Cardiac fibroblast (primary cell): ENCODE data around the gene NHERF1.

Source experiments
- DNase-seq, 2 donors: peaks; one replicate each; pipeline versions ENCODE4 v3.0.0 to v3.0.0-alpha.2; 2010; ENCODE audit warnings: low read depth in 2 of 2
- H3K4me3 ChIP-seq, 2 donors: replicated peaks in 1 of 2; 1 replicate in 1 of 2; 2 replicates in 1 of 2; pipeline ENCODE4 v1.5.1; 2011; ENCODE audit warnings: low read depth in 2 of 2, low read length in 2 of 2, mild to moderate bottlenecking in 2 of 2, moderate library complexity in 1 of 2
- CTCF ChIP-seq: IDR thresholded peaks from one replicate; pipeline ENCODE4 v1.5.1; 2011; ENCODE audit warnings: low read depth, mild to moderate bottlenecking, low read length, inconsistent platforms

NHERF1 gene

GRCh38 chr17:74725111-74725510 is 23.3 kb upstream of the NHERF1 start:
- no peak overlapping the region for H3K4me3 ChIP-seq
- no peak for DNase-seq
- TF ChIP-seq CTCF, result no peak

- no peak for TF ChIP-seq CTCF
- DNase-seq, result no peak
- H3K4me3 ChIP-seq, result no peak overlapping the region
Measured at GRCh38 chr17:74728033-74728701, 20.3 kb upstream of the NHERF1 start.

GRCh38 chr17:74728702-74729075 is 19.7 kb upstream of the NHERF1 start:
- no peak for DNase-seq
- H3K4me3 ChIP-seq, result no peak overlapping the region
- no peak for TF ChIP-seq CTCF

- no peak for DNase-seq
- no peak for TF ChIP-seq CTCF
- no peak overlapping the region for H3K4me3 ChIP-seq
Measured at GRCh38 chr17:74729368-74729767, 19.1 kb upstream of the NHERF1 start.

- no peak for DNase-seq
- TF ChIP-seq CTCF, result no peak
- no peak overlapping the region for H3K4me3 ChIP-seq
Measured at GRCh38 chr17:74729866-74730265, 18.6 kb upstream of the NHERF1 start.

GRCh38 chr17:74730491-74731346 is 17.7 kb upstream of the NHERF1 start:
- no peak for DNase-seq
- no peak overlapping the region for H3K4me3 ChIP-seq
- TF ChIP-seq CTCF, result no peak

- H3K4me3 ChIP-seq, result no peak overlapping the region
- no peak for TF ChIP-seq CTCF
- no peak for DNase-seq
Measured at GRCh38 chr17:74731347-74731605, 17.2 kb upstream of the NHERF1 start.
